MM.1S (cell line): Measurements from ENCODE around the gene FAM222B.

Experiments used
- DNase-seq: peaks from one replicate; pipeline ENCODE4 v3.0.0-alpha.2; 2015
- H2AFZ ChIP-seq: fragments of 300-600 bp; sonication (generic); 2 replicates; pipeline ENCODE4 v1.6.0; 2016; ENCODE audit warnings: antibody characterized with exemption, low read length
- H3F3A ChIP-seq: fragments of 300-600 bp; sonication (generic); 2 replicates; pipeline ENCODE4 v1.6.1; 2016; ENCODE audit warnings: mild to moderate bottlenecking, antibody characterized with exemption, low read length, moderate library complexity, mixed read lengths; ENCODE audit not compliant: insufficient read depth
- H3K27ac ChIP-seq: fragments of 300-600 bp; sonication (generic); 2 replicates; pipeline ENCODE4 v1.5.1; 2016; ENCODE audit warnings: mild to moderate bottlenecking, low read length
- H3K27me3 ChIP-seq: fragments of 300-600 bp; sonication (generic); replicated peaks from 2 replicates; pipeline ENCODE4 v1.6.0; 2016; ENCODE audit warnings: low read length; ENCODE audit not compliant: insufficient read depth
- H3K36me3 ChIP-seq: fragments of 300-600 bp; sonication (generic); replicated peaks from 2 replicates; pipeline ENCODE4 v1.6.1; 2016; ENCODE audit warnings: mild to moderate bottlenecking, low read length, mixed read lengths; ENCODE audit not compliant: insufficient read depth
- H3K4me1 ChIP-seq: fragments of 300-600 bp; sonication (generic); 2 replicates; pipeline ENCODE4 v1.6.1; 2016; ENCODE audit warnings: low read length, mixed read lengths
- H3K4me2 ChIP-seq: fragments of 300-600 bp; sonication (generic); 2 replicates; pipeline ENCODE4 v1.6.0; 2016; ENCODE audit warnings: low read depth, low read length
- H3K4me3 ChIP-seq: fragments of 300-600 bp; sonication (generic); 2 replicates; pipeline ENCODE4 v1.5.1; 2016; ENCODE audit warnings: low read length, mixed read lengths
- H3K79me2 ChIP-seq: fragments of 300-600 bp; sonication (generic); 2 replicates; pipeline ENCODE4 v1.6.1; 2016; ENCODE audit warnings: mixed run types, low read length, mixed read lengths
- H3K9ac ChIP-seq: fragments of 300-600 bp; sonication (generic); 2 replicates; pipeline ENCODE4 v1.6.1; 2016; ENCODE audit warnings: low read length, mixed read lengths
- H3K9me2 ChIP-seq: fragments of 300-600 bp; sonication (generic); replicated peaks from 2 replicates; pipeline ENCODE4 v1.6.1; 2016; ENCODE audit warnings: mild to moderate bottlenecking, low read length, mixed read lengths; ENCODE audit not compliant: insufficient read depth
- H3K9me3 ChIP-seq: fragments of 300-600 bp; sonication (generic); replicated peaks from 2 replicates; pipeline ENCODE4 v1.6.1; 2016; ENCODE audit warnings: mild to moderate bottlenecking, low read length, mixed read lengths; ENCODE audit not compliant: insufficient read depth
- H4K20me1 ChIP-seq: fragments of 300-600 bp; sonication (generic); 2 replicates; pipeline ENCODE4 v1.6.1; 2016; ENCODE audit warnings: mild to moderate bottlenecking, low read length, moderate library complexity, mixed read lengths; ENCODE audit not compliant: insufficient read depth
- CTCF ChIP-seq: fragments of 300-600 bp; sonication (generic); IDR thresholded peaks from 2 replicates; pipeline ENCODE4 v1.5.1; 2016; ENCODE audit warnings: antibody characterized with exemption, low read length, mixed read lengths
- EZH2 ChIP-seq: fragments of 300-600 bp; sonication (generic); optimal IDR thresholded peaks from 2 replicates; pipeline ENCODE3; 2017; ENCODE audit warnings: low read depth, mild to moderate bottlenecking, antibody characterized with exemption, low read length, mixed read lengths
- EZH2phosphoT487 ChIP-seq: fragments of 300-600 bp; sonication (generic); IDR thresholded peaks from 2 replicates; pipeline ENCODE4 v1.6.1; 2018; ENCODE audit warnings: antibody characterized with exemption, low read length

FAM222B gene

GRCh38 chr17:28712705-28713415 is 129.7 kb downstream of the FAM222B start:
- no peak overlapping the region for H3K27ac ChIP-seq
- DNase-seq = no peak
- H3K36me3 ChIP-seq = no peaks in the 10 kb centered on the region
- H3K9me3 ChIP-seq = no peaks in the 10 kb centered on the region
- H3K4me2 ChIP-seq = no peak overlapping the region
- H2AFZ ChIP-seq = no peak overlapping the region
- TF ChIP-seq CTCF (no peak), EZH2phosphoT487 (no peak), EZH2 (no peak)
- H3K4me1 ChIP-seq = 0 out of 2 replicates have a peak, but pooled peaks cover 3% of the 10 kb centered on the region
- peaks cover 56% of the 10 kb centered on the region for H3K27me3 ChIP-seq
- H3K9me2 ChIP-seq = no peaks in the 10 kb centered on the region
- H4K20me1 ChIP-seq = no peaks in the 10 kb centered on the region
- H3K79me2 ChIP-seq = no peaks in the 10 kb centered on the region
- H3K9ac ChIP-seq = no peak overlapping the region
- H3F3A ChIP-seq = 0 out of 2 replicates have a peak, but pooled peaks cover 4% of the 10 kb centered on the region
- no peak overlapping the region for H3K4me3 ChIP-seq

- Histone ChIP-seq H4K20me1 (no peaks in the 10 kb centered on the region), H2AFZ (peak overlapping the region; percentile 100; the same call in 1 of the 2 replicates), H3K4me1 (0 out of 2 replicates have a peak, but pooled peaks cover 3% of the 10 kb centered on the region), H3K27me3 (peaks cover 50% of the 10 kb centered on the region), H3K79me2 (no peaks in the 10 kb centered on the region), H3K9me3 (no peaks in the 10 kb centered on the region), H3F3A (0 out of 2 replicates have a peak, but pooled peaks cover 4% of the 10 kb centered on the region), H3K36me3 (no peaks in the 10 kb centered on the region), H3K9ac (peak overlapping the region; percentile 61; the same call in 1 of the 2 replicates), H3K9me2 (no peaks in the 10 kb centered on the region), H3K4me3 (peak overlapping the region; percentile 79; the same call in 1 of the 2 replicates), H3K27ac (no peak overlapping the region), H3K4me2 (peak overlapping the region; percentile 86; the same call in 1 of the 2 replicates)
- TF ChIP-seq CTCF (no peak), EZH2 (no peak), EZH2phosphoT487 (no peak)
- DNase-seq = no peak
Measured at GRCh38 chr17:28712032-28712704, 130.4 kb downstream of the FAM222B start.

- no peak for DNase-seq
- H3K27ac ChIP-seq = no peak within 1 kb of the TSS
- H2AFZ ChIP-seq = peak within 1 kb of the TSS; percentile 100
- peaks cover 45% of the 10 kb centered on the region for H3K27me3 ChIP-seq
- H3K9me2 ChIP-seq = no peaks in the 10 kb centered on the region
- no peaks in the 10 kb centered on the region for H3K36me3 ChIP-seq
- H3K9ac ChIP-seq = peak within 1 kb of the TSS; percentile 61; the same call in 1 of the 2 replicates
- H3F3A ChIP-seq = 0 out of 2 replicates have a peak, but pooled peaks cover 4% of the 10 kb centered on the region
- no peaks in the 10 kb centered on the region for H3K79me2 ChIP-seq
- 0 out of 2 replicates have a peak, but pooled peaks cover 3% of the 10 kb centered on the region for H3K4me1 ChIP-seq
- no peaks in the 10 kb centered on the region for H4K20me1 ChIP-seq
- H3K4me2 ChIP-seq = peak within 1 kb of the TSS; percentile 86
- no peaks in the 10 kb centered on the region for H3K9me3 ChIP-seq
- no peak for TF ChIP-seq EZH2
- no peak for TF ChIP-seq CTCF
- TF ChIP-seq EZH2phosphoT487 = no peak
- H3K4me3 ChIP-seq = peak within 1 kb of the TSS; percentile 79
Measured at GRCh38 chr17:28711723-28712031, 130.9 kb downstream of the FAM222B start, which contains the start of gene PROCA1. Gene PROCA1 (minus strand): TSS chr17:28711888. CDS start chr17:28711660, 228 bp downstream.
